Endodermal cell (in vitro differentiated cells): ENCODE results near the gene MFAP3. TPM values are rescaled to one million over a fixed set of nuclear protein-coding genes. Genes with fewer than 3 reads are reported as not detected.

Experiments
- DNase-seq: peaks from one replicate; pipeline ENCODE4 v3.0.0-alpha.2; 2017
- H3K27ac ChIP-seq: 2 replicates; pipeline ENCODE4 v1.5.1; 2013; ENCODE audit warnings: mild to moderate bottlenecking, low read depth, low read length, moderate library complexity
- H3K27me3 ChIP-seq: 2 replicates; pipeline ENCODE4 v1.6.1; 2013; ENCODE audit warnings: mild to moderate bottlenecking, low read length, moderate library complexity; ENCODE audit not compliant: insufficient read depth, control insufficient read depth, poor library complexity, severe bottlenecking
- H3K36me3 ChIP-seq: 2 replicates; pipeline ENCODE4 v1.7.0; 2013; ENCODE audit warnings: mild to moderate bottlenecking, low read length, moderate library complexity; ENCODE audit not compliant: control insufficient read depth, insufficient read depth
- H3K4me1 ChIP-seq: one replicate; pipeline ENCODE4 v1.7.0; 2013; ENCODE audit warnings: low read length; ENCODE audit not compliant: control insufficient read depth, insufficient read depth
- H3K4me3 ChIP-seq: 2 replicates; pipeline ENCODE4 v1.5.1; 2013; ENCODE audit warnings: mild to moderate bottlenecking, low read length, moderate library complexity
- H3K9ac ChIP-seq: 2 replicates; pipeline ENCODE4 v1.6.1; 2013; ENCODE audit warnings: mild to moderate bottlenecking, low read length, moderate library complexity; ENCODE audit not compliant: poor library complexity, severe bottlenecking; ENCODE audit errors: extremely low read depth
- H3K9me3 ChIP-seq: 2 replicates; pipeline ENCODE4 v1.6.1; 2013; ENCODE audit warnings: mild to moderate bottlenecking, low read length, moderate library complexity; ENCODE audit not compliant: control insufficient read depth
- H3K27ac Mint-ChIP-seq: 2 replicates; pipeline ENCODE4 v1.8.0; 2020; ENCODE audit warnings: mixed read lengths
- H3K27me3 Mint-ChIP-seq: 2 replicates; pipeline ENCODE4 v1.8.0; 2021; ENCODE audit warnings: mild to moderate bottlenecking, mixed read lengths; ENCODE audit not compliant: insufficient read depth
- H3K36me3 Mint-ChIP-seq: 2 replicates; pipeline ENCODE4 v1.8.0; 2020; ENCODE audit warnings: low read depth, mixed read lengths
- H3K4me1 Mint-ChIP-seq: 2 replicates; pipeline ENCODE4 v1.8.0; 2020; ENCODE audit warnings: mixed read lengths
- H3K4me3 Mint-ChIP-seq: 2 replicates; pipeline ENCODE4 v1.8.0; 2020; ENCODE audit warnings: mild to moderate bottlenecking, moderate library complexity, mixed read lengths
- H3K9me3 Mint-ChIP-seq: 2 replicates; pipeline ENCODE4 v1.8.0; 2020; ENCODE audit warnings: mild to moderate bottlenecking, mixed read lengths
- WGBS, 2 experiments: methylation state at CpG; one replicate each; pipeline versions ENCODE4 v1.1.5 to v1.1.7; 2013; ENCODE audit warnings: missing lambda C conversion rate in 2 of 2, mixed read lengths in 1 of 2; ENCODE audit not compliant: insufficient coverage in 1 of 2, insufficient read length in 1 of 2; 5-methylcytosine and 5-hydroxymethylcytosine counted together
- total RNA-seq, 2 donors: library from RNA; stranded (reverse); fragmentation: NEBNext Ultra II Directional in 1 of 2; extraction: Animal tissue kit (Norgen Biotek cat#: 25700) in 1 of 2; gene quantifications; 2 replicates in 1 of 2; 3 replicates in 1 of 2; pipeline ENCODE4 v1.2.1, GENCODE V29; 2021
- TF ChIP-seq, protein P1 (sequence below): fragments of 200-600 bp; sonication (generic); conservative IDR thresholded peaks from 2 replicates; pipeline ENCODE4 v1.5.0; 2021; ENCODE audit warnings: antibody characterized with exemption, mild to moderate bottlenecking

The MFAP3 gene
- total RNA-seq, 2 donors from 2014 or later, result 25.8 to 36.2 TPM

DNA sequence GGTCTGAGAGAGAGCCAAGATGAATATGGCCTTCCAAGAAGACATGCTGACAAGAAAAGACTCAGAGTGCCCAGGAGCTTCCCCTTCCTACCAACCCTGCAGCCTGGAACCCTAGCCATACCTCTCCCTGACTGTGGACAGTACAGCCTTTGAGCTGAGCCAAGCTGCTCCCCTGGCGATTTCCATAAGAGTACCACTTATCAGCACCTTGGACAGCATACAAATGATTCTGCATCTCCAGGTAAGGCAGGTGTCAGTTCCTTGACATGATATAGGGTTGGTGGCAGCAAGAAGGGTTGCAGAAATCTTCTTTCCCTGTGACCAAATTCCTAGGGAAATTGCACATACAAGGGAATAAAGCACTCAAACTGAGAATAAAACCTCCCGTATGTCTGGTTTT, 58.3 kb downstream of the MFAP3 start:
- peak; percentile 71 for DNase-seq
- Histone ChIP-seq H3K27ac (no peak overlapping the region), H3K36me3 (no peaks in the 10 kb centered on the region), H3K9ac (no peak overlapping the region), H3K4me3 (no peak overlapping the region), H3K4me1 (peaks cover 4% of the 10 kb centered on the region), H3K27me3 (peaks cover 5% of the 10 kb centered on the region), H3K9me3 (no peaks in the 10 kb centered on the region)
- peaks cover 10% of the 10 kb centered on the region for H3K4me1 Mint-ChIP-seq
- no peak overlapping the region for H3K27ac Mint-ChIP-seq
- peaks cover 23% of the 10 kb centered on the region for H3K27me3 Mint-ChIP-seq
- WGBS, 2 experiments, result 60% methylated on average over 2 of the region's 2 CpGs; no CpG with 5 or more reads in 1 of the 2 experiments
- no peak overlapping the region for H3K4me3 Mint-ChIP-seq
- TF ChIP-seq, protein P1, sequence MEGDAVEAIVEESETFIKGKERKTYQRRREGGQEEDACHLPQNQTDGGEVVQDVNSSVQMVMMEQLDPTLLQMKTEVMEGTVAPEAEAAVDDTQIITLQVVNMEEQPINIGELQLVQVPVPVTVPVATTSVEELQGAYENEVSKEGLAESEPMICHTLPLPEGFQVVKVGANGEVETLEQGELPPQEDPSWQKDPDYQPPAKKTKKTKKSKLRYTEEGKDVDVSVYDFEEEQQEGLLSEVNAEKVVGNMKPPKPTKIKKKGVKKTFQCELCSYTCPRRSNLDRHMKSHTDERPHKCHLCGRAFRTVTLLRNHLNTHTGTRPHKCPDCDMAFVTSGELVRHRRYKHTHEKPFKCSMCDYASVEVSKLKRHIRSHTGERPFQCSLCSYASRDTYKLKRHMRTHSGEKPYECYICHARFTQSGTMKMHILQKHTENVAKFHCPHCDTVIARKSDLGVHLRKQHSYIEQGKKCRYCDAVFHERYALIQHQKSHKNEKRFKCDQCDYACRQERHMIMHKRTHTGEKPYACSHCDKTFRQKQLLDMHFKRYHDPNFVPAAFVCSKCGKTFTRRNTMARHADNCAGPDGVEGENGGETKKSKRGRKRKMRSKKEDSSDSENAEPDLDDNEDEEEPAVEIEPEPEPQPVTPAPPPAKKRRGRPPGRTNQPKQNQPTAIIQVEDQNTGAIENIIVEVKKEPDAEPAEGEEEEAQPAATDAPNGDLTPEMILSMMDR, result no peak
- no peaks in the 10 kb centered on the region for H3K36me3 Mint-ChIP-seq
- H3K9me3 Mint-ChIP-seq, result no peaks in the 10 kb centered on the region

DNA sequence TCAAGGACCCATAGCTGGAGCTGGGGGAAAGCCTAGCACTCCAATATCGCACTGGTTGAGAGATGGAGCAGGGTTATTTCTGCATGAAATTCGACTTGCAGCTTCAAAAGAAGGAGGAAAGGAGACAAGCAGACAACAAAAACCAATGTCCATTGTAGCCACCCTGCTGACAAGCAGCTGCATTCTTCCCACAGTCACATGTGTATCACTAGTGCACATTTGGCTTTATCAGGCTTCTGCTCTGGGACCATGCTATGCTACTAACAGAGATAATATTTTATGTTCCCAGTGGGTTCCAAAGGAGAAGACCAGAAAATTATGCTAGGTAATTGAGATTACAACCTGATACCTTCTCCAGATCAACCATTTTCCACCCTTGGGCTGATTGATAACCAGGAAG, 59.7 kb downstream of the MFAP3 start:
- H3K9me3 ChIP-seq, result no peaks in the 10 kb centered on the region
- H3K27ac ChIP-seq, result no peak overlapping the region
- H3K36me3 Mint-ChIP-seq, result no peaks in the 10 kb centered on the region
- H3K4me1 Mint-ChIP-seq, result no peaks in the 10 kb centered on the region
- H3K27me3 Mint-ChIP-seq, result peaks cover 23% of the 10 kb centered on the region
- no peak overlapping the region for H3K4me3 Mint-ChIP-seq
- H3K4me1 ChIP-seq, result no peaks in the 10 kb centered on the region
- no peaks in the 10 kb centered on the region for H3K36me3 ChIP-seq
- WGBS, 2 experiments, result 79 to 83% methylated on average over 2 of the region's 2 CpGs
- no peak for DNase-seq
- TF ChIP-seq, protein P1, result no peak
- no peak overlapping the region for H3K27ac Mint-ChIP-seq
- no peaks in the 10 kb centered on the region for H3K9me3 Mint-ChIP-seq
- no peak overlapping the region for H3K4me3 ChIP-seq
- no peak overlapping the region for H3K9ac ChIP-seq
- peaks cover 5% of the 10 kb centered on the region for H3K27me3 ChIP-seq

DNA sequence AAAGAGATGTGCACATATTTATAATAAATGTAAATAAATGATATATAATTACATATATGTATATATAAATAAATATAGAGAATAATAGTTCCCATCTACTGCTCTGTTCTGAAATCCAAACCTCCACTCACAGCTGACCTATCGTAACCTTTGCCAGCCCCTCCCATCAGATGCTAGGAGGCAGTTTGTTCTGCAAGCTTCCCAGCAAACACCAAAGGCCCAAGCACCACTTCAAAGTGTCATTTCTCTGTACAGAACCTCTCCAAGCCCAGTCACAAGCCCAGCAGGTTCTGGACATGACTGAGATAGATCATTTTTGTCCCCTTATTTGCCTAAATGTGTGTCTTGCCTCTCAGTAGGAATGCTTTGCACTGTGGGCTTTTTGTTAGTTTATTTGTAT, 62.4 kb downstream of the MFAP3 start:
- TF ChIP-seq, protein P1, result no peak
- Mint-ChIP-seq H3K4me1 (no peaks in the 10 kb centered on the region), H3K9me3 (no peaks in the 10 kb centered on the region), H3K4me3 (no peak overlapping the region), H3K27me3 (peaks cover 13% of the 10 kb centered on the region), H3K36me3 (no peaks in the 10 kb centered on the region), H3K27ac (no peak overlapping the region)
- no peaks in the 10 kb centered on the region for H3K4me1 ChIP-seq
- no peaks in the 10 kb centered on the region for H3K36me3 ChIP-seq
- H3K9ac ChIP-seq, result no peak overlapping the region
- no peak overlapping the region for H3K27ac ChIP-seq
- DNase-seq, result peak; percentile 24
- H3K4me3 ChIP-seq, result no peak overlapping the region
- H3K27me3 ChIP-seq, result no peaks in the 10 kb centered on the region
- 81% methylated on average over 1 of the region's 1 CpG; no CpG with 5 or more reads in 1 of the 2 experiments for WGBS, 2 experiments
- no peaks in the 10 kb centered on the region for H3K9me3 ChIP-seq
